ENCODE results near the gene TMEM127.

- TF ChIP-seq ZNF274 (IDR thresholded peaks at IDR 0.05; ENCODE audit: low read depth, low read length) = no peak
- TF ChIP-seq YY1 (IDR thresholded peaks at IDR 0.05; ENCODE audit: insufficient read depth, insufficient read length) = no peak
- no peak for TF ChIP-seq SUZ12 (IDR thresholded peaks at IDR 0.05; ENCODE audit: extremely low read depth, insufficient read depth, insufficient read length)
Observed at GRCh38 chr2:96265349-96265839, 403 bp downstream of the TMEM127 start.

All from NT2/D1 (cell line).